H1 (cell line): ENCODE data around the gene MYL9. TPM values are rescaled to one million over a fixed set of nuclear protein-coding genes. Genes with fewer than 3 reads are reported as not detected.

Experiments
- EZH2 ChIP-seq: fragments of 200-600 bp; sonication (generic); IDR thresholded peaks from 2 replicates; pipeline ENCODE4 v1.7.1; 2012; ENCODE audit warnings: low read depth, mild to moderate bottlenecking, moderate library complexity, low read length, inconsistent platforms; ENCODE audit not compliant: severe bottlenecking
- SUZ12 ChIP-seq: fragments of 200-600 bp; sonication (generic); IDR thresholded peaks from 2 replicates; pipeline ENCODE4 v1.6.1; 2012; ENCODE audit warnings: mild to moderate bottlenecking, inconsistent platforms, low read length, moderate library complexity, mixed read lengths
- YY1 ChIP-seq: IDR thresholded peaks from 2 replicates; pipeline ENCODE4 v1.6.1; 2011; ENCODE audit warnings: low read depth, mild to moderate bottlenecking, low read length
- polyA plus RNA-seq, 7 experiments: library from polyadenylated mRNA; depleted of rRNA in 3 of 7; stranded (reverse) in 5 of 7; unstranded in 2 of 7; fragments of >200 nt in 5 of 7; fragments of 200-250 nt in 2 of 7; gene quantifications; 1 replicate in 5 of 7; 2 replicates in 1 of 7; 4 replicates in 1 of 7; pipeline versions ENCODE4 v1.2.1 to v1.2.3, GENCODE V29; 2011 to 2013; ENCODE audit warnings: missing spikeins in 2 of 7, mixed read lengths in 2 of 7
- total RNA-seq: library from RNA; stranded (reverse); fragmentation: NEBNext Ultra II Directional; extraction: Animal tissue kit (Norgen Biotek cat#: 25700); gene quantifications from 2 replicates; pipeline ENCODE4 v1.2.1, GENCODE V29; 2021

Gene MYL9
- total and polyA plus RNA-seq, 2 of the 8 experiments (the other 6 are each of a cell fraction or from before 2014, with no cell fraction given): 26.8 to 193 TPM

DNA sequence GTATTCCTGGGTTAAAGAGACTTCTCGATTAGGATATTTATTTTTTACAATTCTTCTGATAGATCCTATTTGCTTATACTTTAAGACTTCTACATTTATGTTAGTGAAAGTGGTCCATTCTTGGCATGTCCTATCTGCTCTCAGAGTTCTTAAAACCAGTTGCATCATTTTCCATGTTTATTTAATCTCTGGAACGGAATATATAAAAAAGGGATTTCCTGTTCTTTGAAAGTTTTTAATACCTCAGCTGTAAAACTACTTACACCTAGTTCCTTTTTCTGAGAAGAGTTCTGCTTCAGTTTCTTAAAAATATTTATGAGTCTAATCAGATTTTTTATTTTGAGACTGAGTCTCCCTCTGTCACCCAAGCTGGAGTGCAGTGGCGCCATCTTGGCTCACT, 18.0 kb upstream of the MYL9 start (continued):
- TF ChIP-seq EZH2 (no peak), SUZ12 (no peak), YY1 (no peak)
